GM12801 (cell line): ENCODE results near the gene DQX1.

Experiments used
- CTCF ChIP-seq: IDR thresholded peaks from one replicate; pipeline ENCODE4 v1.5.1; 2011; ENCODE audit warnings: control low read depth; ENCODE audit not compliant: insufficient read length; ENCODE audit errors: extremely low read depth

Gene DQX1

GRCh38 chr2:74551942-74552913, 26.2 kb upstream of the DQX1 start:
- TF ChIP-seq CTCF = no peak

- no peak for TF ChIP-seq CTCF
These were observed 25.5 kb upstream of the DQX1 start for GRCh38 chr2:74551530-74551929.

- no peak for TF ChIP-seq CTCF
These were observed 24.2 kb upstream of the DQX1 start for GRCh38 chr2:74550231-74550630.

- no peak for TF ChIP-seq CTCF
These were observed 23.1 kb upstream of the DQX1 start for GRCh38 chr2:74548900-74549826.

- no peak for TF ChIP-seq CTCF
These were observed 22.4 kb upstream of the DQX1 start for GRCh38 chr2:74548285-74548899.

- TF ChIP-seq CTCF = no peak
These were observed 20.0 kb upstream of the DQX1 start for GRCh38 chr2:74546004-74546403.

GRCh38 chr2:74544634-74545033, 18.6 kb upstream of the DQX1 start:
- no peak for TF ChIP-seq CTCF
